Epithelial cell of esophagus (primary cell): ENCODE results near the gene OPA1.

ENCODE experiments used
- DNase-seq: peaks from one replicate; pipeline ENCODE4 v3.0.0; 2010; ENCODE audit warnings: low read depth
- H3K4me3 ChIP-seq: 2 replicates; pipeline ENCODE4 v1.5.1; 2011; ENCODE audit warnings: mild to moderate bottlenecking, low read length, control low read depth
- CTCF ChIP-seq: IDR thresholded peaks from 2 replicates; pipeline ENCODE4 v1.5.1; 2011; ENCODE audit warnings: low read depth, mild to moderate bottlenecking, low read length, control low read depth, inconsistent platforms; ENCODE audit not compliant: insufficient read depth; ENCODE audit errors: missing control alignments

The OPA1 gene

GRCh38 chr3:193553586-193553985 lies 39.4 kb upstream of the OPA1 start:
- no peak for TF ChIP-seq CTCF
- peak overlapping the region; percentile 29 for H3K4me3 ChIP-seq
- DNase-seq = no peak

GRCh38 chr3:193554811-193555210 lies 38.2 kb upstream of the OPA1 start, which contains the start of gene ATP13A4:
ATP13A4 (minus strand) TSS chr3:193554895; CDS start chr3:193554799, 96 bp downstream.
- TF ChIP-seq CTCF = no peak
- DNase-seq = peak; percentile 41
- peak within 1 kb of the TSS; percentile 32 for H3K4me3 ChIP-seq

GRCh38 chr3:193556841-193557240 lies 36.2 kb upstream of the OPA1 start:
- TF ChIP-seq CTCF = no peak
- no peak for DNase-seq
- H3K4me3 ChIP-seq = no peak overlapping the region

- TF ChIP-seq CTCF = no peak
- peak; percentile 34 for DNase-seq
- H3K4me3 ChIP-seq = no peak overlapping the region
Measured at GRCh38 chr3:193559100-193559499, 33.9 kb upstream of the OPA1 start.

- TF ChIP-seq CTCF = no peak
- no peak for DNase-seq
- H3K4me3 ChIP-seq = no peak overlapping the region
Measured at GRCh38 chr3:193560091-193560490, 32.9 kb upstream of the OPA1 start.

- DNase-seq = no peak
- H3K4me3 ChIP-seq = no peak overlapping the region
- no peak for TF ChIP-seq CTCF
Measured at GRCh38 chr3:193560870-193561269, 32.1 kb upstream of the OPA1 start.

GRCh38 chr3:193563426-193563825 lies 29.6 kb upstream of the OPA1 start:
- no peak for TF ChIP-seq CTCF
- H3K4me3 ChIP-seq = no peak overlapping the region
- DNase-seq = peak; percentile 22
